Activated CD8-positive, alpha-beta memory T cell treated with anti-CD3 and anti-CD28 coated beads, Interleukin-2, amount 10 ng/mL, durations not matched to agents 7 days and 5 days (primary cell): Measurements from ENCODE around the gene ULBP1. TPM values are rescaled to one million over a fixed set of nuclear protein-coding genes. Genes with fewer than 3 reads are reported as not detected.

Experiments
- total RNA-seq, 2 experiments: library from RNA; stranded (reverse); gene quantifications; one replicate each; pipeline ENCODE4 v1.2.3, GENCODE V29; 2021

ULBP1 gene
- total RNA-seq, 2 experiments from 2014 or later, result 0.82 to 1.2 TPM

Other genes starting within 250 kb of the ULBP1 start
- 10 to 100 TPM; 28.5 to 33.1 TPM for gene LATS1, start 245.8 kb upstream of the ULBP1 start, total RNA-seq
- gene NUP43, start 217.4 kb upstream of the ULBP1 start, total RNA-seq, result 10 to 100 TPM; 67.7 to 75.3 TPM
- 100 to 1,000 TPM in 1 of 2 experiments, 10 to 100 TPM in 1; 96.0 to 102 TPM for gene PCMT1, start 214.2 kb upstream of the ULBP1 start, total RNA-seq
- 1 to 10 TPM; 2.9 to 3.1 TPM for gene LRP11, start 99.6 kb upstream of the ULBP1 start, total RNA-seq
- not detected for gene RAET1E, start 65.8 kb upstream of the ULBP1 start, total RNA-seq
- not detected for gene RAET1G, start 40.8 kb upstream of the ULBP1 start, total RNA-seq
- gene ULBP2, start 21.9 kb upstream of the ULBP1 start, total RNA-seq, result under 1 TPM; 0.80 to 0.99 TPM
- not detected for gene RAET1L, start 61.6 kb downstream of the ULBP1 start, total RNA-seq
- 1 to 10 TPM; 1.4 to 2.1 TPM for gene ULBP3, start 105.2 kb downstream of the ULBP1 start, total RNA-seq
- gene PPP1R14C, start 179.1 kb downstream of the ULBP1 start, total RNA-seq, result under 1 TPM in 1 of 2 experiments, not detected in 1; 0.09 TPM